K562 (cell line): ENCODE measurements around the gene TYROBP.

Source experiments
- ETS2 ChIP-seq: IDR thresholded peaks from 2 replicates; pipeline ENCODE4 v1.6.1; 2016; ENCODE audit warnings: borderline replicate concordance, missing genetic modification characterization, mild to moderate bottlenecking, moderate library complexity, missing compliant biosample characterization; ENCODE audit not compliant: poor library complexity, severe bottlenecking
- POLR2A ChIP-seq: fragments of 450-650 bp; conservative IDR thresholded peaks from 2 replicates; pipeline ENCODE4 v1.6.1; 2016
- SIN3B ChIP-seq: fragments of 450-650 bp; IDR thresholded peaks from 2 replicates; pipeline ENCODE4 v1.6.1; 2017; ENCODE audit warnings: low read depth, mild to moderate bottlenecking, moderate library complexity
- TF ChIP-seq, protein P1 (sequence below), 3 experiments: IDR thresholded peaks in 2 of 3; conservative IDR thresholded peaks in 1 of 3; 2 replicates each; pipeline ENCODE4 v1.5.1; 2011 to 2012; ENCODE audit warnings: low read length in 3 of 3, mild to moderate bottlenecking in 3 of 3, control low read depth in 2 of 3, improper control_type of control experiment in 1 of 3, inconsistent platforms in 1 of 3, low read depth in 1 of 3, mixed read lengths in 1 of 3, moderate library complexity in 1 of 3; ENCODE audit not compliant: insufficient read depth in 2 of 3
- TF ChIP-seq, protein P2 (sequence below): sonication (generic); formaldehyde crosslinking; IDR thresholded peaks from 2 replicates; pipeline ENCODE4 v1.8.1; 2022; ENCODE audit warnings: missing genetic modification reagents

DNA sequence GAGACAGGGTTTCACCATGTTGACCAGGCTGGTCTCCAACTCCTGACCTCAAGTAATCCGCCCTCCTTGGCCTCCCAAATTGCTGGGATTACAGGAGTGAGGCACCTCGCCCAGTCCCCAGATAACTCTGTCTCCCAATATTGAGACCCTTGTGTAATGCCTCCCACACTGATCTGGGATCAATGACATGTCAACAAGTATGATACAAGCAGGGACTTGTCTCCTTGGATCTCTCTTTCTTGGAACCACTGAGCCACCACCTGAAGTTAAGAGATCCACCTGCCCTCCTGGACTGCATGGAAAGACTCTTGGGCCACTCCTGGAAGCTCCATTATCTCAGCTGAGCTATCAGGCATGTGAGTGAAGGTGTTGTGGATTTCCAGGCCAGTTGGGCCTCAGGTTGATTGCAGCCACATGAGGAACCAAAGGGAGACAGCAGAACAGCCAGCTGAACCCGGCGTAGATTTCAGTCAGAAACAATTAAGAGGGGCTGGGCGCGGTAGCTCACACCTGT, 22.8 kb downstream of the TYROBP start:
- TF ChIP-seq, protein P1, sequence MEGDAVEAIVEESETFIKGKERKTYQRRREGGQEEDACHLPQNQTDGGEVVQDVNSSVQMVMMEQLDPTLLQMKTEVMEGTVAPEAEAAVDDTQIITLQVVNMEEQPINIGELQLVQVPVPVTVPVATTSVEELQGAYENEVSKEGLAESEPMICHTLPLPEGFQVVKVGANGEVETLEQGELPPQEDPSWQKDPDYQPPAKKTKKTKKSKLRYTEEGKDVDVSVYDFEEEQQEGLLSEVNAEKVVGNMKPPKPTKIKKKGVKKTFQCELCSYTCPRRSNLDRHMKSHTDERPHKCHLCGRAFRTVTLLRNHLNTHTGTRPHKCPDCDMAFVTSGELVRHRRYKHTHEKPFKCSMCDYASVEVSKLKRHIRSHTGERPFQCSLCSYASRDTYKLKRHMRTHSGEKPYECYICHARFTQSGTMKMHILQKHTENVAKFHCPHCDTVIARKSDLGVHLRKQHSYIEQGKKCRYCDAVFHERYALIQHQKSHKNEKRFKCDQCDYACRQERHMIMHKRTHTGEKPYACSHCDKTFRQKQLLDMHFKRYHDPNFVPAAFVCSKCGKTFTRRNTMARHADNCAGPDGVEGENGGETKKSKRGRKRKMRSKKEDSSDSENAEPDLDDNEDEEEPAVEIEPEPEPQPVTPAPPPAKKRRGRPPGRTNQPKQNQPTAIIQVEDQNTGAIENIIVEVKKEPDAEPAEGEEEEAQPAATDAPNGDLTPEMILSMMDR (IDR thresholded peaks at IDR 0.05 in 2 of 3, conservative IDR thresholded peaks at IDR 0.05 in 1 of 3; ENCODE audit: insufficient read depth in 2 of 3, low read depth in 1 of 3, low read length in 3 of 3): no peak
- TF ChIP-seq SIN3B (no peak), POLR2A (no peak), ETS2 (tag) (no peak)
- TF ChIP-seq, protein P2, sequence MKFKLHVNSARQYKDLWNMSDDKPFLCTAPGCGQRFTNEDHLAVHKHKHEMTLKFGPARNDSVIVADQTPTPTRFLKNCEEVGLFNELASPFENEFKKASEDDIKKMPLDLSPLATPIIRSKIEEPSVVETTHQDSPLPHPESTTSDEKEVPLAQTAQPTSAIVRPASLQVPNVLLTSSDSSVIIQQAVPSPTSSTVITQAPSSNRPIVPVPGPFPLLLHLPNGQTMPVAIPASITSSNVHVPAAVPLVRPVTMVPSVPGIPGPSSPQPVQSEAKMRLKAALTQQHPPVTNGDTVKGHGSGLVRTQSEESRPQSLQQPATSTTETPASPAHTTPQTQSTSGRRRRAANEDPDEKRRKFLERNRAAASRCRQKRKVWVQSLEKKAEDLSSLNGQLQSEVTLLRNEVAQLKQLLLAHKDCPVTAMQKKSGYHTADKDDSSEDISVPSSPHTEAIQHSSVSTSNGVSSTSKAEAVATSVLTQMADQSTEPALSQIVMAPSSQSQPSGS (CRISPR knock-in tag): no peak
